Stimulated activated CD8-positive, alpha-beta memory T cell treated with anti-CD3 and anti-CD28 coated beads, Interleukin-12 subunit alpha, Interleukin-12 subunit beta, amount 100 ng/mL, for 24 hours (primary cell): Measurements from ENCODE around the gene ZCCHC17.
"Not testable (repeated sequence)": the region's sequence is repeated elsewhere in the genome, so short reads cannot be mapped to it uniquely, and the experiment has no call there.

Source experiments
- DNase-seq: peaks from one replicate; pipeline ENCODE4 v3.0.0-alpha.2; 2020; ENCODE audit errors: extremely low read depth

Gene ZCCHC17, protein sequence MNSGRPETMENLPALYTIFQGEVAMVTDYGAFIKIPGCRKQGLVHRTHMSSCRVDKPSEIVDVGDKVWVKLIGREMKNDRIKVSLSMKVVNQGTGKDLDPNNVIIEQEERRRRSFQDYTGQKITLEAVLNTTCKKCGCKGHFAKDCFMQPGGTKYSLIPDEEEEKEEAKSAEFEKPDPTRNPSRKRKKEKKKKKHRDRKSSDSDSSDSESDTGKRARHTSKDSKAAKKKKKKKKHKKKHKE

GRCh38 chr1:31296486-31297276, at the start of gene ZCCHC17, which contains the start of gene SNRNP40:
Gene ZCCHC17 (plus strand): TSS chr1:31297032. CDS start chr1:31310099, 13,067 bp downstream.
Gene SNRNP40 (minus strand): TSS chr1:31296788. CDS start chr1:31296751, 37 bp downstream.
- peak; percentile 82 for DNase-seq

GRCh38 chr1:31248276-31248675, 48.6 kb upstream of the ZCCHC17 start:
- no peak for DNase-seq

GRCh38 chr1:31249854-31250253, 47.0 kb upstream of the ZCCHC17 start:
- DNase-seq: no peak

- DNase-seq: no peak
Observed at GRCh38 chr1:31257213-31257612, 39.6 kb upstream of the ZCCHC17 start.

DNA sequence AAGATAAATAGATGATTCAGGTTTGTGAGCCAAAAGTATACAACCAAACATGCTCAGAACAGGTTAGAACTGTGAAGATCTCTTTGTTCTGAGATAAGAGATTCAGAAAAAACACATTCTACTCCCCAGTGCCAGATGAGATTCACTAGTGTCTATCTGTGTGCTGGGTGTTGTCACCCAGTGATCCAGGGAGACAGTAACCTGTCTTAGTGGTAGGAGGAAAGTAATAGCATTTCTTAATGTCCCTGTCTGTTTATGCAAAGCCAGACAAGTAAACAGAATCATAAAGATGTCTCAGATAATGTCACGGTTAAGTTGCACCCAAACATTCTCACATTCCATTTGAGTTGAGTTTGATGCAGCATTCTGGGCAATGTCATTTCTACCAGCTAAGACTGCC, 38.3 kb upstream of the ZCCHC17 start:
- no peak for DNase-seq

- DNase-seq: no peak
Observed at GRCh38 chr1:31259746-31260145, 37.1 kb upstream of the ZCCHC17 start.

- DNase-seq: no peak
Observed at GRCh38 chr1:31261916-31262315, 34.9 kb upstream of the ZCCHC17 start.

GRCh38 chr1:31262393-31262792, 34.4 kb upstream of the ZCCHC17 start:
- DNase-seq: not testable (repeated sequence)

- no peak for DNase-seq
Observed at GRCh38 chr1:31263408-31263807, 33.4 kb upstream of the ZCCHC17 start.

- DNase-seq: no peak
Observed at GRCh38 chr1:31264790-31265386, 31.9 kb upstream of the ZCCHC17 start.

- no peak for DNase-seq
Observed at GRCh38 chr1:31266547-31266946, 30.3 kb upstream of the ZCCHC17 start.

DNA sequence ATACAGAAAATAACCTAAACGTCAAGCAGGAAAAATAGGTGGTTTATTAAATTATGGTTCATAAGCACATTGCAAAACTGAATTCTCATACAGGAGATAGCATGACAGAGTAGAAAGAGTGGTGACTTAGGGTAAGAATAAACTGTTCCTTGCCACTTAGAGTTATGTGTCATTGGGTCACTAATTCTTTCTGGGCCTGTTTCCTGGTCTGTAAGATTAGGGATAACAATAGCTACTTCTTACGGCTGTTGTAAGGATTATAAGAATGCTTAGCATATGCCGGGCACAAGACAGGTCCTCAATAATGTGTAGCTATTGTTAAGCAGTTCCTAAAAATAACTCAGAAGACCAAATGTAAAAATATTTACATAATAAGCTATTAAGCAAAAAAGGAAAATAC, 24.5 kb upstream of the ZCCHC17 start:
- no peak for DNase-seq

- no peak for DNase-seq
Observed at GRCh38 chr1:31273619-31274018, 23.2 kb upstream of the ZCCHC17 start.

- not testable (repeated sequence) for DNase-seq
Observed at GRCh38 chr1:31282426-31282825, 14.4 kb upstream of the ZCCHC17 start.

GRCh38 chr1:31287791-31288190, 9.0 kb upstream of the ZCCHC17 start:
- not testable (repeated sequence) for DNase-seq

- no peak for DNase-seq
Observed at GRCh38 chr1:31289021-31289420, 7.8 kb upstream of the ZCCHC17 start.

DNA sequence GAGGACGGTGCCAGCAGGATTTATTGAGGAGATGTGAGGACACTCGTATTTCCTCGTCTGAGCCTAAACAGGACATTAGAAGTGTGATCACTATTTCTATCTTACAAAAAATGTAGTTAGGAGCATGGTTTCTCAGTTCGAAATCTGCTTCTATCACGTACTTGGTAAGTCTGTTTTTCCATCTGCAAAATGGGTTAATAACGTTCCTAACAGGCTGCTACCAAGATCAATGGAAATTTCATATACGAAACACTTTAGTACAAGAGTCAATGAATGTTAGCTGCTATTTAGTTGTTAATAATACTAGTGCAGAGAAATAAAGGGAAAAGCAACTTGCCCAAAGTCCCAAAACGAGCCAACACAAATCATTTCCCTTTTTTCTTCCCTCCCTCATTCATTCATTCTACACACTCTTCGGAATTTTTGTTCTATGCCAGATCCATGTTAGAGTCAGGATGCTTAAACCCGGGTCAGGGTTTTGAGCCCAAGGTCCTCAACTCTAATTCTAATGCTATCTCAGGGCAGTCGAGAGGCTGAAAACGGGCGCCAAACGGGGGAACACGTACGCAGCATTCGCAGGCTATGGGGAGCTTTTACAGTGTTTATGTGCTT, 852 bp upstream of the ZCCHC17 start:
- no peak for DNase-seq

DNA sequence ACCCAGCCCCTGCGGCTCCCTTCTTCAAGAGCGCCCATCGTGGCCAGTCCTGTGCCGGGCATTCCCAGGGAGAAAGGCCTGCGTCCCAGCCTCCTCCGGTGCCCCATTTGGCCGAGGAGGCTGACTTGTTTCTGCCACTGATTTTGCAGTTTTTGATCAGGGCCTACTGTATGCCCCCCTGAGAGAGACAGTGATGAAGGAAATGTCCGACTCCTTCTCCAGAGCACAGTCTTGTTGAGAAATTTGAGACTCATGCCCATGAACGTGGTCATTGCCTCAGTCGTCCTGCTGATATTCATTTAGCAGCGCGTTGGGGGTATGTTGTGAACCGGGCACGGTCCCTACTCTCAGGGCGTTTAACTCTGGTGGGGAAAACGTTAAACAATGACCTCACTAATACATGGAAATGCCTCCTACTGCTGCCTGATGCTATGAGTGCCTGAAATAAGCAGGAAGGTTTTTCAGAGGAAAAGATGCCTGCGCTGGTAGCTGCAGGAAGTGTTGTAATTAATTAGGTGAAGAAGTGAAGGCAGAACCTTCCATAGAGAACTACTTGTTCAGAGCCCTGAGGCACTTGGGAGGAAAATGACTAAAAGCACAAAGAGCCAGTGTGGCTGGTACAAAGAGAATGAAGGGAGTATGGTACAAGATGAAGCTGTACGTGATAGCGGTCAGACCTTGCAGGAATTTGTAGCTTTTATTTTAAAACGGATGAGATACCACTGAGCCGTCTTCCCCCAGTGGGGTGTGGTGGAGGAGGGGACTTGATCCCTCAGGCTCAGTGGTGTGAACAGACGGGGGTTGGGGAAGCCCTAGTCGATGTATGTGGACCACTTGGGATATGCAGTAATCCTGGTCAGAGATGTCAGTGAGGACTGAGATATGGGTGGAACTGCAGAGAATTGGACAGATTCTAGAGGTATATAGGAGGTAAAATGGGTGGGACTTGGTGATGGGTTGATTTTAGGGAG, 730 bp downstream of the ZCCHC17 start:
- no peak for DNase-seq

DNA sequence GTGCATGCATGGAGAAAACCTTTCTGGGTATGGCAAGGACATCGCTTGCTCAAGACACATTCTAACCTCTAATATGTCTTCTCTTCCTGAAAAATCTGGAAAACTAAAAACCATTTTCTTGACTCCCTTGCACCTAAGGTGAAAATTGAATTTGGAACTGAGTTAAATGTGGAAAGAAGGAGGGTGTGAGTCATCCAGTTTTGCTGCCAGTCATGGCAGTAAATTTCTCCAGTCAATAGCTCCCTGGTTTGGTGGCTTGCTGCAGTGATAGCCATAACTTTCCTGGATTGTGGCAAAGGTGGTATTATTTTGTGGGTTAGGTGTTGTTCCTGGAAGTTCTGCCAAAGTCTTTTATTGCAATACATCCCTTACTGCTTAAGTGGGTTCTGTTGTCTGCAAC, 2.5 kb downstream of the ZCCHC17 start:
- DNase-seq: no peak

- DNase-seq: no peak
Observed at GRCh38 chr1:31300193-31300592, 3.4 kb downstream of the ZCCHC17 start.
